B cell (primary cell): ENCODE data around the gene MPDU1. TPM values are rescaled to one million over a fixed set of nuclear protein-coding genes. Genes with fewer than 3 reads are reported as not detected.

Experiments
- ATAC-seq: fragments of 200-7000 bp; cut with Tn5 transposase; one replicate; pipeline ENCODE4 v1.10.0; 2021; ENCODE audit warnings: low read depth, mild to moderate bottlenecking, moderate number of reproducible peaks, moderate library complexity
- CTCF ChIA-PET: fragments of 350-600 bp; sonication (Branson Sonifier 250); formaldehyde crosslinking; loops from one replicate; lab custom pipeline; 2021; ENCODE audit warnings: antibody characterized with exemption, inconsistent platforms; lab: Charles Lee
- POLR2A ChIA-PET: fragments of 350-600 bp; sonication (Branson Sonifier 250); formaldehyde crosslinking; loops from one replicate; lab custom pipeline; 2021; ENCODE audit warnings: antibody characterized with exemption; lab: Charles Lee
- DNase-seq: peaks from one replicate; pipeline ENCODE4 v3.0.0; 2013
- H2AFZ ChIP-seq: 2 replicates; pipeline ENCODE4 v1.6.1; 2012; ENCODE audit warnings: mild to moderate bottlenecking, low read depth, low read length; ENCODE audit not compliant: insufficient read depth, poor library complexity, severe bottlenecking
- H3K27ac ChIP-seq, 2 donors: 1 replicate in 1 of 2; 2 replicates in 1 of 2; pipeline ENCODE4 v1.5.1; 2012 to 2013; ENCODE audit warnings: low read length in 2 of 2, mild to moderate bottlenecking in 2 of 2, moderate library complexity in 1 of 2
- H3K27me3 ChIP-seq, 4 experiments: fragments of 200-600 bp in 1 of 4; sonication (generic) in 1 of 4; replicated peaks in 1 of 4; 1 replicate in 2 of 4; 2 replicates in 2 of 4; pipeline versions ENCODE4 v1.6.1 to v1.7.0; 2013 to 2016; ENCODE audit warnings: low read length in 3 of 4, mild to moderate bottlenecking in 2 of 4, mixed read lengths in 1 of 4, moderate library complexity in 1 of 4; ENCODE audit not compliant: insufficient read depth in 4 of 4, control insufficient read depth in 3 of 4; ENCODE audit errors: control extremely low read depth in 1 of 4
- H3K36me3 ChIP-seq, 2 experiments: replicated peaks in 1 of 2; 1 replicate in 1 of 2; 2 replicates in 1 of 2; pipeline versions ENCODE4 v1.6.1 to v1.7.1; 2013; ENCODE audit warnings: low read length in 1 of 2; ENCODE audit not compliant: insufficient read depth in 2 of 2, control insufficient read depth in 1 of 2; ENCODE audit errors: control extremely low read depth in 1 of 2, extremely low read depth in 1 of 2
- H3K4me1 ChIP-seq, 2 donors: fragments of 200-600 bp in 1 of 2; sonication (generic) in 1 of 2; 1 replicate in 1 of 2; 2 replicates in 1 of 2; pipeline versions ENCODE4 v1.5.1 to v1.6.1; 2013 to 2017; ENCODE audit warnings: low read length in 2 of 2; ENCODE audit not compliant: control insufficient read depth in 2 of 2, insufficient read depth in 2 of 2
- H3K4me2 ChIP-seq: replicated peaks from 2 replicates; pipeline ENCODE3; 2012; ENCODE audit warnings: mild to moderate bottlenecking, low read depth, low read length; ENCODE audit not compliant: poor library complexity, severe bottlenecking
- H3K4me3 ChIP-seq, 5 experiments: fragments of 200-600 bp in 1 of 5; sonication (generic) in 1 of 5; 1 replicate in 3 of 5; 2 replicates in 2 of 5; pipeline versions ENCODE4 v1.5.1 to v1.7.0; 2011 to 2016; ENCODE audit warnings: low read length in 4 of 5, mild to moderate bottlenecking in 4 of 5, low read depth in 2 of 5, control low read depth in 1 of 5, moderate library complexity in 1 of 5; ENCODE audit not compliant: insufficient read depth in 1 of 5; ENCODE audit errors: control extremely low read depth in 1 of 5, extremely low read depth in 1 of 5
- H3K79me2 ChIP-seq: fragments of 200-600 bp; sonication (generic); one replicate; pipeline ENCODE4 v1.6.0; 2016; ENCODE audit warnings: low read length; ENCODE audit not compliant: control insufficient read depth, insufficient read depth
- H3K9ac ChIP-seq: fragments of 200-600 bp; sonication (generic); 2 replicates; pipeline ENCODE4 v1.6.1; 2017; ENCODE audit warnings: mild to moderate bottlenecking, low read length, moderate library complexity
- H3K9me3 ChIP-seq, 3 donors: one replicate each; pipeline versions ENCODE4 v1.6.1 to v1.7.1; 2013; ENCODE audit warnings: low read length in 2 of 3; ENCODE audit not compliant: control insufficient read depth in 2 of 3, insufficient read depth in 1 of 3; ENCODE audit errors: control extremely low read depth in 1 of 3
- H4K20me1 ChIP-seq: 2 replicates; pipeline ENCODE4 v1.6.0; 2012; ENCODE audit warnings: mild to moderate bottlenecking, low read length; ENCODE audit not compliant: insufficient read depth, control insufficient read depth, poor library complexity, severe bottlenecking
- H3K27ac Mint-ChIP-seq: one replicate; pipeline ENCODE4 v1.8.0; 2021; ENCODE audit warnings: mixed read lengths
- H3K27me3 Mint-ChIP-seq: one replicate; pipeline ENCODE4 v1.8.0; 2021; ENCODE audit warnings: mixed read lengths
- H3K4me1 Mint-ChIP-seq: one replicate; pipeline ENCODE4 v1.8.0; 2021; ENCODE audit warnings: mixed read lengths
- H3K4me3 Mint-ChIP-seq: one replicate; pipeline ENCODE4 v1.8.0; 2021; ENCODE audit warnings: mixed read lengths
- H3K9me3 Mint-ChIP-seq: one replicate; pipeline ENCODE4 v1.8.0; 2022; ENCODE audit warnings: mixed read lengths; ENCODE audit not compliant: insufficient read depth
- EZH2 ChIP-seq: IDR thresholded peaks from 2 replicates; pipeline ENCODE4 v1.6.1; 2012; ENCODE audit warnings: borderline replicate concordance, low read depth, mild to moderate bottlenecking, moderate library complexity, low read length; ENCODE audit not compliant: insufficient read depth, poor library complexity, severe bottlenecking
- WGBS: methylation state at CpG from one replicate; pipeline ENCODE4 v1.1.5; 2013; ENCODE audit warnings: missing lambda C conversion rate; ENCODE audit not compliant: insufficient coverage; 5-methylcytosine and 5-hydroxymethylcytosine counted together
- intact Hi-C: fragments of 100-400 bp; cut with micrococcal nuclease; formaldehyde crosslinking; loops from one replicate; pipeline ENCODE4 v1.10.0; 2022
- polyA plus RNA-seq: library from polyadenylated mRNA; depleted of rRNA; stranded (reverse); fragments of >200 nt; gene quantifications from 2 replicates; pipeline ENCODE4 v1.2.3, GENCODE V29; 2012
- total RNA-seq, 2 donors: library from RNA; stranded (reverse); fragments of 120-200 nt in 1 of 2; gene quantifications; 1 replicate in 1 of 2; 2 replicates in 1 of 2; pipeline versions ENCODE4 v1.2.3 to v1.2.4, GENCODE V29; 2013 to 2022
- TF ChIP-seq, protein P1 (sequence below): fragments of 200-600 bp; IDR thresholded peaks from one replicate; pipeline ENCODE4 v1.8.0; 2022; ENCODE audit warnings: antibody characterized with exemption, mild to moderate bottlenecking

The MPDU1 gene
- total and polyA plus RNA-seq, 2 donors (not counting 1 experiment from before 2014, with no cell fraction given), result 31.7 to 51.5 TPM

DNA sequence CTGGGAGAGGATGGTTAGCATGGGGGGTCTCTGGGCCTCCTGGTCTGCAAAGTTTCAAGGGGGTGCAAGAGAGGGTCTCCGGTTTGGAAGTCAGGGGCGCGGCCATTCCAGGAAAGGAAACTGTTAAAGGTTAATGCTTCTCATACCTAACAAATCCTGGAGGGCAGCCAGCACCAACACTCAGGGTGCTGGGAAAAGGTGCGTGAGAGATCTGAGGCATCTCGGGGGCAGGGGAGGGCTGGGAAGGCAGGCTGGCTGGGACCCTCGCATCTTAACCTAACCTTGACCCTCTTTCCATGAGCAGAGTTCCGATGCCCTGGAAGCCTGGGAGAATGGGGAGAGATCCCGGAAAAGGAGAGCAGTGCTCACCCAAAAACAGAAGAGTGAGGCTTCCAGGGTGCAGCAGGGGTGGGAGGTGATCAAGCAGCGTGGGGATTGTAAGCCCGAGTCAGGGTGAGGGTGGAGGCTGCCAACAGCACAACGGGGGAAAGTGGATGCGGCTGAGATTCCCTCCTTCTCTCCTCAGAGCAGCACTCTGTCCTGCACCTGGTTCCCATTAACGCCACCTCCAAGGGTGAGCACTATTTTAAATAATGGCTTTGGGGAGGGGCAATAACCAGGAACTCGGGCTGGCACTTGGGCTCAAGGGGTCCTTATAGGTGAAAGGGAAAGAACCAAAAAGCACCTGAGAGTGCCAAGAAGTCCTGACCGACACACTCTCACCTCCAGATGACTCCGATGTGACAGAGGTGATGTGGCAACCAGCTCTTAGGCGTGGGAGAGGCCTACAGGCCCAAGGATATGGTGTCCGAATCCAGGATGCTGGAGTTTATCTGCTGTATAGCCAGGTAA lies 24.1 kb upstream of the MPDU1 start:
- H4K20me1 ChIP-seq, result peaks cover 17% of the 10 kb centered on the region
- Mint-ChIP-seq H3K4me3 (peak overlapping the region; percentile 97), H3K27me3 (no peaks in the 10 kb centered on the region), H3K4me1 (peaks cover 61% of the 10 kb centered on the region), H3K27ac (peak overlapping the region; percentile 98), H3K9me3 (no peaks in the 10 kb centered on the region)
- POLR2A ChIA-PET, result interaction anchor here (0.6 to 4.3 kb wide), 11 partner anchors 7 to 128 kb away, joined by 3 to 32 read pairs (median 6); partner anchors contain the start of genes MPDU1, POLR2A, TP53 and ZBTB4
- peak overlapping the region; percentile 9 to 95 (median 60) for H3K4me3 ChIP-seq
- H3K79me2 ChIP-seq, result peaks cover 40% of the 10 kb centered on the region
- CTCF ChIA-PET, result interaction anchor here (0.6 to 25.0 kb wide), 27 partner anchors 10 to 423 kb away, joined by 3 to 666 read pairs (median 9); partner anchors contain the start of genes CD68, FXR2, MPDU1 and SLC2A4
- ATAC-seq (no peak), DNase-seq (peak; percentile 29)
- peak overlapping the region; percentile 92 for H2AFZ ChIP-seq
- H3K4me1 ChIP-seq, result peaks cover 41 to 61% of the 10 kb centered on the region in 2 donors
- H3K27me3 ChIP-seq, result no peaks in the 10 kb centered on the region
- H3K36me3 ChIP-seq, result peaks cover 2 to 17% of the 10 kb centered on the region in 2 experiments
- no peaks in the 10 kb centered on the region for H3K9me3 ChIP-seq
- 54% methylated on average over 6 of the region's 18 CpGs for WGBS
- TF ChIP-seq, protein P1, sequence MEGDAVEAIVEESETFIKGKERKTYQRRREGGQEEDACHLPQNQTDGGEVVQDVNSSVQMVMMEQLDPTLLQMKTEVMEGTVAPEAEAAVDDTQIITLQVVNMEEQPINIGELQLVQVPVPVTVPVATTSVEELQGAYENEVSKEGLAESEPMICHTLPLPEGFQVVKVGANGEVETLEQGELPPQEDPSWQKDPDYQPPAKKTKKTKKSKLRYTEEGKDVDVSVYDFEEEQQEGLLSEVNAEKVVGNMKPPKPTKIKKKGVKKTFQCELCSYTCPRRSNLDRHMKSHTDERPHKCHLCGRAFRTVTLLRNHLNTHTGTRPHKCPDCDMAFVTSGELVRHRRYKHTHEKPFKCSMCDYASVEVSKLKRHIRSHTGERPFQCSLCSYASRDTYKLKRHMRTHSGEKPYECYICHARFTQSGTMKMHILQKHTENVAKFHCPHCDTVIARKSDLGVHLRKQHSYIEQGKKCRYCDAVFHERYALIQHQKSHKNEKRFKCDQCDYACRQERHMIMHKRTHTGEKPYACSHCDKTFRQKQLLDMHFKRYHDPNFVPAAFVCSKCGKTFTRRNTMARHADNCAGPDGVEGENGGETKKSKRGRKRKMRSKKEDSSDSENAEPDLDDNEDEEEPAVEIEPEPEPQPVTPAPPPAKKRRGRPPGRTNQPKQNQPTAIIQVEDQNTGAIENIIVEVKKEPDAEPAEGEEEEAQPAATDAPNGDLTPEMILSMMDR, result no peak
- no peak for TF ChIP-seq EZH2
- H3K4me2 ChIP-seq, result peak overlapping the region; percentile 96
- H3K9ac ChIP-seq, result peak overlapping the region; percentile 78
- peak overlapping the region; percentile 97 for H3K27ac ChIP-seq
- intact Hi-C loops, result loop anchor here (5.0 kb wide), 1 partner anchor 322 kb away; the partner anchor contains the start of gene PHF23
